Neural cell (in vitro differentiated cells): ENCODE data around the gene NEU2.

ENCODE experiments used
- CTCF ChIP-seq: fragments of 450-650 bp; IDR thresholded peaks from 2 replicates; pipeline ENCODE4 v1.5.1; 2014; ENCODE audit warnings: antibody characterized with exemption, mild to moderate bottlenecking, moderate library complexity; ENCODE audit not compliant: poor library complexity, severe bottlenecking
- RAD21 ChIP-seq: fragments of 450-650 bp; conservative IDR thresholded peaks from 2 replicates; pipeline ENCODE4 v1.6.1; 2014; ENCODE audit warnings: antibody characterized with exemption, mild to moderate bottlenecking, moderate library complexity

- TF ChIP-seq RAD21, result no peak
- no peak for TF ChIP-seq CTCF
Observed at GRCh38 chr2:233029321-233029720, 3.2 kb upstream of the NEU2 start.
